B cell (primary cell): ENCODE results near the gene CNOT1. TPM values are rescaled to one million over a fixed set of nuclear protein-coding genes. Genes with fewer than 3 reads are reported as not detected.
"Not testable (repeated sequence)": the region's sequence is repeated elsewhere in the genome, so short reads cannot be mapped to it uniquely, and the experiment has no call there.

ENCODE experiments used
- ATAC-seq: fragments of 200-7000 bp; cut with Tn5 transposase; one replicate; pipeline ENCODE4 v1.10.0; 2021; ENCODE audit warnings: low read depth, mild to moderate bottlenecking, moderate number of reproducible peaks, moderate library complexity
- CTCF ChIA-PET: fragments of 350-600 bp; sonication (Branson Sonifier 250); formaldehyde crosslinking; loops from one replicate; lab custom pipeline; 2021; ENCODE audit warnings: antibody characterized with exemption, inconsistent platforms; lab: Charles Lee
- POLR2A ChIA-PET: fragments of 350-600 bp; sonication (Branson Sonifier 250); formaldehyde crosslinking; loops from one replicate; lab custom pipeline; 2021; ENCODE audit warnings: antibody characterized with exemption; lab: Charles Lee
- DNase-seq: peaks from one replicate; pipeline ENCODE4 v3.0.0; 2013
- H2AFZ ChIP-seq: 2 replicates; pipeline ENCODE4 v1.6.1; 2012; ENCODE audit warnings: mild to moderate bottlenecking, low read depth, low read length; ENCODE audit not compliant: insufficient read depth, poor library complexity, severe bottlenecking
- H3K27ac ChIP-seq, 2 donors: 1 replicate in 1 of 2; 2 replicates in 1 of 2; pipeline ENCODE4 v1.5.1; 2012 to 2013; ENCODE audit warnings: low read length in 2 of 2, mild to moderate bottlenecking in 2 of 2, moderate library complexity in 1 of 2
- H3K27me3 ChIP-seq, 4 experiments: fragments of 200-600 bp in 1 of 4; sonication (generic) in 1 of 4; replicated peaks in 1 of 4; 1 replicate in 2 of 4; 2 replicates in 2 of 4; pipeline versions ENCODE4 v1.6.1 to v1.7.0; 2013 to 2016; ENCODE audit warnings: low read length in 3 of 4, mild to moderate bottlenecking in 2 of 4, mixed read lengths in 1 of 4, moderate library complexity in 1 of 4; ENCODE audit not compliant: insufficient read depth in 4 of 4, control insufficient read depth in 3 of 4; ENCODE audit errors: control extremely low read depth in 1 of 4
- H3K36me3 ChIP-seq, 2 experiments: replicated peaks in 1 of 2; 1 replicate in 1 of 2; 2 replicates in 1 of 2; pipeline versions ENCODE4 v1.6.1 to v1.7.1; 2013; ENCODE audit warnings: low read length in 1 of 2; ENCODE audit not compliant: insufficient read depth in 2 of 2, control insufficient read depth in 1 of 2; ENCODE audit errors: control extremely low read depth in 1 of 2, extremely low read depth in 1 of 2
- H3K4me1 ChIP-seq, 2 donors: fragments of 200-600 bp in 1 of 2; sonication (generic) in 1 of 2; 1 replicate in 1 of 2; 2 replicates in 1 of 2; pipeline versions ENCODE4 v1.5.1 to v1.6.1; 2013 to 2017; ENCODE audit warnings: low read length in 2 of 2; ENCODE audit not compliant: control insufficient read depth in 2 of 2, insufficient read depth in 2 of 2
- H3K4me2 ChIP-seq: replicated peaks from 2 replicates; pipeline ENCODE3; 2012; ENCODE audit warnings: mild to moderate bottlenecking, low read depth, low read length; ENCODE audit not compliant: poor library complexity, severe bottlenecking
- H3K4me3 ChIP-seq, 5 experiments: fragments of 200-600 bp in 1 of 5; sonication (generic) in 1 of 5; 1 replicate in 3 of 5; 2 replicates in 2 of 5; pipeline versions ENCODE4 v1.5.1 to v1.7.0; 2011 to 2016; ENCODE audit warnings: low read length in 4 of 5, mild to moderate bottlenecking in 4 of 5, low read depth in 2 of 5, control low read depth in 1 of 5, moderate library complexity in 1 of 5; ENCODE audit not compliant: insufficient read depth in 1 of 5; ENCODE audit errors: control extremely low read depth in 1 of 5, extremely low read depth in 1 of 5
- H3K79me2 ChIP-seq: fragments of 200-600 bp; sonication (generic); one replicate; pipeline ENCODE4 v1.6.0; 2016; ENCODE audit warnings: low read length; ENCODE audit not compliant: control insufficient read depth, insufficient read depth
- H3K9ac ChIP-seq: fragments of 200-600 bp; sonication (generic); 2 replicates; pipeline ENCODE4 v1.6.1; 2017; ENCODE audit warnings: mild to moderate bottlenecking, low read length, moderate library complexity
- H3K9me3 ChIP-seq, 3 donors: one replicate each; pipeline versions ENCODE4 v1.6.1 to v1.7.1; 2013; ENCODE audit warnings: low read length in 2 of 3; ENCODE audit not compliant: control insufficient read depth in 2 of 3, insufficient read depth in 1 of 3; ENCODE audit errors: control extremely low read depth in 1 of 3
- H4K20me1 ChIP-seq: 2 replicates; pipeline ENCODE4 v1.6.0; 2012; ENCODE audit warnings: mild to moderate bottlenecking, low read length; ENCODE audit not compliant: insufficient read depth, control insufficient read depth, poor library complexity, severe bottlenecking
- H3K27ac Mint-ChIP-seq: one replicate; pipeline ENCODE4 v1.8.0; 2021; ENCODE audit warnings: mixed read lengths
- H3K27me3 Mint-ChIP-seq: one replicate; pipeline ENCODE4 v1.8.0; 2021; ENCODE audit warnings: mixed read lengths
- H3K4me1 Mint-ChIP-seq: one replicate; pipeline ENCODE4 v1.8.0; 2021; ENCODE audit warnings: mixed read lengths
- H3K4me3 Mint-ChIP-seq: one replicate; pipeline ENCODE4 v1.8.0; 2021; ENCODE audit warnings: mixed read lengths
- H3K9me3 Mint-ChIP-seq: one replicate; pipeline ENCODE4 v1.8.0; 2022; ENCODE audit warnings: mixed read lengths; ENCODE audit not compliant: insufficient read depth
- EZH2 ChIP-seq: IDR thresholded peaks from 2 replicates; pipeline ENCODE4 v1.6.1; 2012; ENCODE audit warnings: borderline replicate concordance, low read depth, mild to moderate bottlenecking, moderate library complexity, low read length; ENCODE audit not compliant: insufficient read depth, poor library complexity, severe bottlenecking
- WGBS: methylation state at CpG from one replicate; pipeline ENCODE4 v1.1.5; 2013; ENCODE audit warnings: missing lambda C conversion rate; ENCODE audit not compliant: insufficient coverage; 5-methylcytosine and 5-hydroxymethylcytosine counted together
- intact Hi-C: fragments of 100-400 bp; cut with micrococcal nuclease; formaldehyde crosslinking; loops from one replicate; pipeline ENCODE4 v1.10.0; 2022
- polyA plus RNA-seq: library from polyadenylated mRNA; depleted of rRNA; stranded (reverse); fragments of >200 nt; gene quantifications from 2 replicates; pipeline ENCODE4 v1.2.3, GENCODE V29; 2012
- total RNA-seq, 2 donors: library from RNA; stranded (reverse); fragments of 120-200 nt in 1 of 2; gene quantifications; 1 replicate in 1 of 2; 2 replicates in 1 of 2; pipeline versions ENCODE4 v1.2.3 to v1.2.4, GENCODE V29; 2013 to 2022
- TF ChIP-seq, protein P1 (sequence below): fragments of 200-600 bp; IDR thresholded peaks from one replicate; pipeline ENCODE4 v1.8.0; 2022; ENCODE audit warnings: antibody characterized with exemption, mild to moderate bottlenecking

CNOT1 gene
- total and polyA plus RNA-seq, 2 donors (not counting 1 experiment from before 2014, with no cell fraction given) = 211 to 268 TPM

DNA sequence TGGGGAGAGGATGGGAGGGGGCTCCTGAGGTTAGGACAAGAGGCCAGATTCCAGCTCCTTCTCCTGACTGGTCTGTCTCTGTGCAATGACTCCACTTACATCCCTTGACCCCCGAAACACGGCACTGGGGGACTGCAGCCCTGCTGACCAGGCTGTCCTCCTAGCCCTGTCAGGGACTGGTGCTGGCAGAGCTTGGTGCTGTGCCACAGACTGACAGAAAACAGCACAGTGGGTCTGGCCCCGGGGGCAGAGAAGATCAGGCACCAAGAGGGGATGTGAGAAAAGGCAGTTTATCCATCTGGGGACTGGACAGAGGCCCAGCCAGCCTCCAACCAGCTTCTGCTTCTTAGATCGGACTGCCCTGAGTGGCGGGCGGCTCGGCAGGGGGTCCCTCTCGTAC is 35.6 kb upstream of the CNOT1 start:
- Histone ChIP-seq H2AFZ (no peak overlapping the region), H3K36me3 (no peaks in the 10 kb centered on the region), H3K4me3 (no peak overlapping the region), H3K27ac (no peak overlapping the region), H4K20me1 (no peaks in the 10 kb centered on the region), H3K4me2 (no peak overlapping the region), H3K4me1 (no peaks in the 10 kb centered on the region), H3K79me2 (no peaks in the 10 kb centered on the region), H3K9me3 (no peaks in the 10 kb centered on the region), H3K9ac (no peak overlapping the region), H3K27me3 (no peaks in the 10 kb centered on the region)
- DNase-seq (no peak), ATAC-seq (no peak)
- 89% methylated on average over 7 of the region's 8 CpGs for WGBS
- ChIA-PET CTCF (no interaction called here), POLR2A (no interaction called here)
- Mint-ChIP-seq H3K27me3 (no peaks in the 10 kb centered on the region), H3K4me1 (no peaks in the 10 kb centered on the region), H3K27ac (no peak overlapping the region), H3K4me3 (no peak overlapping the region), H3K9me3 (no peaks in the 10 kb centered on the region)
- intact Hi-C loops = no loop called here
- TF ChIP-seq, protein P1, sequence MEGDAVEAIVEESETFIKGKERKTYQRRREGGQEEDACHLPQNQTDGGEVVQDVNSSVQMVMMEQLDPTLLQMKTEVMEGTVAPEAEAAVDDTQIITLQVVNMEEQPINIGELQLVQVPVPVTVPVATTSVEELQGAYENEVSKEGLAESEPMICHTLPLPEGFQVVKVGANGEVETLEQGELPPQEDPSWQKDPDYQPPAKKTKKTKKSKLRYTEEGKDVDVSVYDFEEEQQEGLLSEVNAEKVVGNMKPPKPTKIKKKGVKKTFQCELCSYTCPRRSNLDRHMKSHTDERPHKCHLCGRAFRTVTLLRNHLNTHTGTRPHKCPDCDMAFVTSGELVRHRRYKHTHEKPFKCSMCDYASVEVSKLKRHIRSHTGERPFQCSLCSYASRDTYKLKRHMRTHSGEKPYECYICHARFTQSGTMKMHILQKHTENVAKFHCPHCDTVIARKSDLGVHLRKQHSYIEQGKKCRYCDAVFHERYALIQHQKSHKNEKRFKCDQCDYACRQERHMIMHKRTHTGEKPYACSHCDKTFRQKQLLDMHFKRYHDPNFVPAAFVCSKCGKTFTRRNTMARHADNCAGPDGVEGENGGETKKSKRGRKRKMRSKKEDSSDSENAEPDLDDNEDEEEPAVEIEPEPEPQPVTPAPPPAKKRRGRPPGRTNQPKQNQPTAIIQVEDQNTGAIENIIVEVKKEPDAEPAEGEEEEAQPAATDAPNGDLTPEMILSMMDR = no peak
- no peak for TF ChIP-seq EZH2

DNA sequence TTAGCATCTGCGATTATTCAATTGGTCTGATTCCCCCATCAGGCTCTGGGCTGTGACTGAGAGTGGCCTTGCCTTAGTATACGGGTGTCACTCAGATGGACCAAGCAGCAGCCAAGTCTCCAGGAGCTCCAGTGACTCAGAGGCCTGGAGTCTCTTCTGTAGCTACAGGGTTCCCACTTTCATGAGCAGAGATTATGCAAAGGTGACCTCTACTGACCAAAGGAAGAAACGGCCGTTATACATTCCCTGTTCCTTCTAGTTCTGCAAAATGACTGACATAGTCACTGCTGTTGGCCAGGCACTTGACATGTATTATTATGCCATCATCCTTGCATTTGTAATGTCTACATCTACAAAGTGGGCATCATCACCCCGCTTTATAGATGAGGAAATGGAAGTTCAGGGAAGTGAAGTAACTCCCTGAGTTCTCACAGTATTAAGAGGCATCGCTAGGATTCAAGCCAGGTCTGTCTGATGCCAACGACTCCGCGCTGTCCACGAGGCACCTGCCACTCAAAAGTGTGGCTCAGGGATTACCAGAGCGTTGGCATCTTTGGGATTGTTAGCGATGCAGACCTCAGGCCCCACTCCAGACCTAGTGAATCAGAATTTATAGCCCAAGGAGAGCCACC is 31.7 kb upstream of the CNOT1 start:
- no peak overlapping the region for H3K27ac Mint-ChIP-seq
- Histone ChIP-seq H3K27ac (no peak overlapping the region), H3K4me1 (no peaks in the 10 kb centered on the region), H3K27me3 (no peaks in the 10 kb centered on the region), H3K4me3 (no peak overlapping the region), H3K36me3 (no peaks in the 10 kb centered on the region), H3K79me2 (no peaks in the 10 kb centered on the region), H3K9ac (no peak overlapping the region), H4K20me1 (no peaks in the 10 kb centered on the region), H2AFZ (no peak overlapping the region), H3K4me2 (no peak overlapping the region), H3K9me3 (no peaks in the 10 kb centered on the region)
- TF ChIP-seq, protein P1 = peak; percentile 48
- TF ChIP-seq EZH2 = no peak
- POLR2A ChIA-PET = no interaction called here
- intact Hi-C loops = loop anchor here (1.0 kb wide), 1 partner anchor 325 kb away; no protein-coding TSS in a partner anchor
- CTCF ChIA-PET = interaction anchor here (0.9 to 3.9 kb wide), 12 partner anchors 8 to 325 kb away, joined by 3 to 27 read pairs (median 3); no protein-coding TSS in a partner anchor
- DNase-seq (peak; percentile 60), ATAC-seq (peak; percentile 77)
- H3K4me3 Mint-ChIP-seq = no peak overlapping the region
- H3K4me1 Mint-ChIP-seq = no peaks in the 10 kb centered on the region
- no peaks in the 10 kb centered on the region for H3K9me3 Mint-ChIP-seq
- H3K27me3 Mint-ChIP-seq = peaks cover 7% of the 10 kb centered on the region
- 59% methylated on average over 11 of the region's 12 CpGs for WGBS

DNA sequence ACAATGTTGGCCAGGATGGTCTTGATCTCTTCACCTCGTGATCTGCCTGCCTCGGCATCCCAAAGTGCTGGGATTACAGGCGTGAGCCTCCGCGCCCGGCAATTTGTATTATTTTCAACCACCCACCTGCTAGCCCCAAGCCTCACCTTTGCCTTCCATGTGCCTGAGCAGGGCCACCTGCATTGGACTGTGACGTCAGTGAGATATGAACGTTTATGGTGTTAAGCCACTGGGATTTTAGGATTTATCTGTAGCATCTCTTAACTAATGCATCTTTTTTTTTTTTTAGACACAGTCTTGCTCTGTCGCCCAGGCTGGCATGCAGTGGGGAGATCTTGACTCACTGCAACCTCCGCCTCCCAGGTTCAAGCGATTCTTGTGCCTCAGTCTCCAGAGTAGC is 30.3 kb upstream of the CNOT1 start:
- H3K4me3 Mint-ChIP-seq, H3K4me2 ChIP-seq, H3K27ac Mint-ChIP-seq, H3K27ac ChIP-seq, H3K79me2 ChIP-seq, H3K36me3 ChIP-seq, H3K4me1 ChIP-seq, H3K27me3 ChIP-seq, H3K4me3 ChIP-seq, H3K27me3 Mint-ChIP-seq, DNase-seq, H3K9me3 Mint-ChIP-seq, H2AFZ ChIP-seq, POLR2A ChIA-PET, intact Hi-C loops, H3K9ac ChIP-seq, ATAC-seq, H3K4me1 Mint-ChIP-seq, H4K20me1 ChIP-seq, H3K9me3 ChIP-seq: not testable (repeated sequence)
- CTCF ChIA-PET = interaction anchor here (1.9 to 3.9 kb wide), 2 partner anchors 149 to 323 kb away, joined by 23 to 27 read pairs; no protein-coding TSS in a partner anchor
- WGBS = 100% methylated on average over 5 of the region's 11 CpGs
